Caco-2 (cell line): ENCODE data around the gene NCK1. TPM values are rescaled to one million over a fixed set of nuclear protein-coding genes. Genes with fewer than 3 reads are reported as not detected.

Source experiments
- BruUV-seq: library from RNA; stranded (reverse); fragments of 400-500 nt; replicated peaks from 2 replicates; lab custom pipeline; 2021; lab: Mats Ljungman, UMichigan
- CTCF ChIA-PET: fragments of 300-600 bp; sonication (Branson Sonifier 250); formaldehyde crosslinking; loops from one replicate; lab custom pipeline; 2022; ENCODE audit warnings: antibody characterized with exemption; lab: Charles Lee
- POLR2A ChIA-PET: fragments of 300-600 bp; sonication (Branson Sonifier 250); formaldehyde crosslinking; loops from one replicate; lab custom pipeline; 2022; ENCODE audit warnings: antibody characterized with exemption; lab: Charles Lee
- DNase-seq, 2 experiments: peaks; one replicate each; pipeline versions ENCODE4 v3.0.0 to v3.0.0-alpha.2; 2020 to 2022
- H3K27me3 ChIP-seq: replicated peaks from 2 replicates; pipeline ENCODE4 v1.6.0; 2011; ENCODE audit warnings: low read length; ENCODE audit not compliant: control insufficient read depth, insufficient read depth
- H3K36me3 ChIP-seq: 2 replicates; pipeline ENCODE4 v1.5.1; 2011; ENCODE audit warnings: low read length; ENCODE audit not compliant: control insufficient read depth, insufficient read depth
- H3K4me1 ChIP-seq: fragments of 250-450 bp; sonication (Bioruptor Pico); 2 replicates; pipeline ENCODE4 v1.5.1; 2020; ENCODE audit warnings: mild to moderate bottlenecking
- H3K4me3 ChIP-seq: 2 replicates; pipeline ENCODE4 v1.5.1; 2011; ENCODE audit warnings: low read depth, mild to moderate bottlenecking, control low read depth, low read length
- H3K9me3 ChIP-seq: fragments of 250-450 bp; sonication (Bioruptor Pico); 2 replicates; pipeline ENCODE4 v1.5.1; 2020; ENCODE audit warnings: mild to moderate bottlenecking, moderate library complexity
- H3K27ac Mint-ChIP-seq: one replicate; pipeline ENCODE4 v1.8.0; 2022; ENCODE audit warnings: mixed read lengths; ENCODE audit not compliant: unreplicated experiment
- H3K27me3 Mint-ChIP-seq: one replicate; pipeline ENCODE4 v1.8.0; 2022; ENCODE audit warnings: mixed read lengths; ENCODE audit not compliant: insufficient read depth, unreplicated experiment
- H3K36me3 Mint-ChIP-seq: one replicate; pipeline ENCODE4 v1.8.0; 2022; ENCODE audit warnings: mild to moderate bottlenecking, mixed read lengths; ENCODE audit not compliant: insufficient read depth, unreplicated experiment
- H3K4me1 Mint-ChIP-seq: one replicate; pipeline ENCODE4 v1.8.0; 2022; ENCODE audit warnings: low read depth, mixed read lengths; ENCODE audit not compliant: unreplicated experiment
- H3K4me3 Mint-ChIP-seq: one replicate; pipeline ENCODE4 v1.8.0; 2022; ENCODE audit warnings: mild to moderate bottlenecking, moderate library complexity, mixed read lengths; ENCODE audit not compliant: unreplicated experiment
- H3K9me3 Mint-ChIP-seq: one replicate; pipeline ENCODE4 v1.8.0; 2022; ENCODE audit warnings: mixed read lengths; ENCODE audit not compliant: unreplicated experiment
- CTCF ChIP-seq, 2 experiments: fragments of 200-600 bp in 1 of 2; IDR thresholded peaks; 1 replicate in 1 of 2; 2 replicates in 1 of 2; pipeline versions ENCODE4 v1.5.1 to v1.8.0; 2011 to 2022; ENCODE audit warnings: antibody characterized with exemption in 1 of 2, control low read depth in 1 of 2, inconsistent platforms in 1 of 2, low read depth in 1 of 2, low read length in 1 of 2, mild to moderate bottlenecking in 1 of 2, moderate library complexity in 1 of 2; ENCODE audit not compliant: insufficient read depth in 1 of 2, severe bottlenecking in 1 of 2, unreplicated experiment in 1 of 2
- intact Hi-C: fragments of 100-400 bp; cut with micrococcal nuclease; formaldehyde crosslinking; loops from one replicate; pipeline ENCODE4 v1.10.0; 2022; ENCODE audit not compliant: unreplicated experiment
- total RNA-seq: library from RNA; stranded (reverse); gene quantifications from 2 replicates; pipeline ENCODE4 v1.2.3, GENCODE V29; 2022

The NCK1 gene
- total RNA-seq, 1 experiment from 2014 or later: 37.3 TPM

DNA sequence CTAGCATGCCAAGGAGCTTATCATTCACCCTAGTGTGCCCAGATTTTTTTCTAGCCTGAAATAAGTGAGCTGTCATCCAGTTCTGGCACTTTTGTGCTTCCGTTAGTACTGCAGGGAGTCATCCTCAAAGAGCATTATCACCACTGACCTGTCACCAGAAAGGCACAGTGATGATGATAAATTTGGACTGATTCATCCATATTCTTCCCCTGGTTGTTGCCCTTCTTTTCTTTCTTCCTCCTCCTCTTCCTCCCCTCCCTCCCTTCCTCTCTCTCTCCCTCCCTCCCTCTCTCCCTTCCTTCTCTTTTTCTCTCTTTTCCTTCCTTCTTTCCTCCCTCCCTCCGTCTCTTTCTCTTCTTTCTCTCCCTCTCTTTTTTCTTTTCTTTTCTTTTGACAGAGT lies 21.8 kb upstream of the NCK1 start:
- no peak for DNase-seq
- H3K36me3 Mint-ChIP-seq: peaks cover 27% of the 10 kb centered on the region
- CTCF ChIA-PET: interaction anchor here (1.2 kb wide), 1 partner anchor 88 kb away, joined by 3 read pairs; the partner anchor contains the start of gene STAG1
- POLR2A ChIA-PET: no interaction called here
- H3K36me3 ChIP-seq: no peaks in the 10 kb centered on the region
- BruUV-seq: no TSS peak
- no peak overlapping the region for H3K4me3 Mint-ChIP-seq
- no peaks in the 10 kb centered on the region for H3K9me3 ChIP-seq
- H3K27ac Mint-ChIP-seq: no peak overlapping the region
- TF ChIP-seq CTCF (IDR thresholded peaks at IDR 0.05; ENCODE audit: insufficient read depth in 1 of 2, low read depth in 1 of 2, low read length in 1 of 2, severe bottlenecking in 1 of 2, unreplicated experiment in 1 of 2): no peak
- H3K4me1 ChIP-seq: no peaks in the 10 kb centered on the region
- H3K9me3 Mint-ChIP-seq: no peaks in the 10 kb centered on the region
- no peaks in the 10 kb centered on the region for H3K27me3 Mint-ChIP-seq
- intact Hi-C loops: no loop called here
- no peak overlapping the region for H3K4me3 ChIP-seq
- H3K4me1 Mint-ChIP-seq: no peaks in the 10 kb centered on the region
- no peaks in the 10 kb centered on the region for H3K27me3 ChIP-seq

DNA sequence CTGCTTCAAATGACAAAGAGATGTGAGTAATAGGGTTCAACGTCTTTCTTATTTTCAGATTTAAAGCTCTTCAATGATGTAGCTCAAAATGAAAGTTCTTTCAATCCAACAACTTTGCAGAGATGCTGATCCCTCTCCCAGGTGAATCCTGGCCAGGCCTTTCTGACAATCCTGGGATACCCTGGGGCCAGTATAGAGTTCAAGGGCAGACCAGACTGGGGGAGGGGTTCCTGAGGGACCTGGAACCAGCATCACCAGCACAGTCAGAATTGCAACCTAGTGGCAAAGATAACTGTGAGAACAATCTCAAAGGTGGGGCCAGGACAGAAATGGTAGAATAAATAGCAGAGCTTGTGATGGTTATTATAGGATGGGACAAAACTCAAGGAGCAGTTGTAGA lies 19.7 kb upstream of the NCK1 start:
- TF ChIP-seq CTCF (IDR thresholded peaks at IDR 0.05; ENCODE audit: insufficient read depth in 1 of 2, low read depth in 1 of 2, low read length in 1 of 2, severe bottlenecking in 1 of 2, unreplicated experiment in 1 of 2): no peak

DNA sequence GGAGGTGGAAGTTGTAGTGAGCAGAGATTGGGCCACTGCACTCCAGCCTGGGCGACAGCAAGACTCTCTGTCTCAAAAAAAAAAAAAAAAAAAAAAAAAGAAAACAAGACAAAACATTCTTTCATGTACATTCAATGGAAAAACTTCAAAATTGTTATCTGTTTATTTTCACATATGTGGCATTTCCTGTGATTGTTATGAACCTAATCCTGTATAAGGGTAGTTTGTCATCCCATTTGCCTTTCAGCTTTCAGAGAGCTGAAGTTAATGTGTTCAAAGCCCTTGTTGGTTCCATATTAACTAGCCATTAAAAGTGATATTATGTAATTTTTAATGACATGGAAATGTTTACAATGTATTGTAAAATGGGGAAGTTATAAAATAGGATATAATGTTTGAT lies 17.3 kb upstream of the NCK1 start:
- Histone ChIP-seq H3K27me3 (no peaks in the 10 kb centered on the region), H3K4me1 (no peaks in the 10 kb centered on the region), H3K36me3 (no peaks in the 10 kb centered on the region), H3K4me3 (no peak overlapping the region), H3K9me3 (no peaks in the 10 kb centered on the region)
- Mint-ChIP-seq H3K27ac (no peak overlapping the region), H3K4me1 (no peaks in the 10 kb centered on the region), H3K36me3 (peaks cover 24% of the 10 kb centered on the region), H3K4me3 (no peak overlapping the region), H3K27me3 (no peaks in the 10 kb centered on the region), H3K9me3 (no peaks in the 10 kb centered on the region)
- ChIA-PET POLR2A (no interaction called here), CTCF (interaction anchor here (0.7 kb wide), 1 partner anchor 58 kb away, joined by 3 read pairs; no protein-coding TSS in a partner anchor)
- BruUV-seq: no TSS peak
- DNase-seq: no peak
- TF ChIP-seq CTCF (IDR thresholded peaks at IDR 0.05; ENCODE audit: insufficient read depth in 1 of 2, low read depth in 1 of 2, low read length in 1 of 2, severe bottlenecking in 1 of 2, unreplicated experiment in 1 of 2): no peak
- intact Hi-C loops: no loop called here

More for the DNA sequence above, 19.7 kb upstream of the NCK1 start:
- H3K4me3 Mint-ChIP-seq: no peak overlapping the region
- Histone ChIP-seq H3K4me3 (no peak overlapping the region), H3K36me3 (no peaks in the 10 kb centered on the region), H3K9me3 (no peaks in the 10 kb centered on the region), H3K27me3 (no peaks in the 10 kb centered on the region), H3K4me1 (no peaks in the 10 kb centered on the region)
- BruUV-seq: no TSS peak
- no peaks in the 10 kb centered on the region for H3K9me3 Mint-ChIP-seq
- no peaks in the 10 kb centered on the region for H3K27me3 Mint-ChIP-seq
- peaks cover 29% of the 10 kb centered on the region for H3K36me3 Mint-ChIP-seq
- intact Hi-C loops: no loop called here
- ChIA-PET POLR2A (no interaction called here), CTCF (interaction anchor here (0.8 kb wide), 1 partner anchor 171 kb away, joined by 3 read pairs; no protein-coding TSS in a partner anchor)
- no peaks in the 10 kb centered on the region for H3K4me1 Mint-ChIP-seq
- H3K27ac Mint-ChIP-seq: no peak overlapping the region
- no peak for DNase-seq
